ENCODE results near the gene POU2F3.

The POU2F3 gene

DNA sequence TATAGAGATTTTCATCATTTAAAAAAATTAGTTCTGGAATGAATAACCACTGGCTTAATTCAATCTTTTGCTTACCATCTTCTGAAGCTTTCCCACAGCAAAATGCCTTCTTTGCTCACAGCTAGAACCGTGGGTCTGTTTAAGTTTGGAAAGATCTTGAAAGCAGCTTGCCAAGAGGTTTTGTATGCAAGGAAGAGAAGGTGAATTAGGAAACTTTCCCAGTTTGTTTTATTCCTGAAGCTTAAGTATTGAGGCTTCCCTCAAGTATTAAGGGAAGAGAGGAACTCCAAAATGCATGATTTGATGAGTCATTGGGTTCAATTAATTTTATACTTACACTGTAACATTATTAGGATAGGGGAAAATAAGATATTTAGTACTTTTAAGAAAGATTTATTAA, 94.4 kb downstream of the POU2F3 start:
- H3K4me3 ChIP-seq (ENCODE audit: low read length) = no peak overlapping the region
- no peak for DNase-seq (ENCODE audit: low read depth)
- TF ChIP-seq, protein P1, sequence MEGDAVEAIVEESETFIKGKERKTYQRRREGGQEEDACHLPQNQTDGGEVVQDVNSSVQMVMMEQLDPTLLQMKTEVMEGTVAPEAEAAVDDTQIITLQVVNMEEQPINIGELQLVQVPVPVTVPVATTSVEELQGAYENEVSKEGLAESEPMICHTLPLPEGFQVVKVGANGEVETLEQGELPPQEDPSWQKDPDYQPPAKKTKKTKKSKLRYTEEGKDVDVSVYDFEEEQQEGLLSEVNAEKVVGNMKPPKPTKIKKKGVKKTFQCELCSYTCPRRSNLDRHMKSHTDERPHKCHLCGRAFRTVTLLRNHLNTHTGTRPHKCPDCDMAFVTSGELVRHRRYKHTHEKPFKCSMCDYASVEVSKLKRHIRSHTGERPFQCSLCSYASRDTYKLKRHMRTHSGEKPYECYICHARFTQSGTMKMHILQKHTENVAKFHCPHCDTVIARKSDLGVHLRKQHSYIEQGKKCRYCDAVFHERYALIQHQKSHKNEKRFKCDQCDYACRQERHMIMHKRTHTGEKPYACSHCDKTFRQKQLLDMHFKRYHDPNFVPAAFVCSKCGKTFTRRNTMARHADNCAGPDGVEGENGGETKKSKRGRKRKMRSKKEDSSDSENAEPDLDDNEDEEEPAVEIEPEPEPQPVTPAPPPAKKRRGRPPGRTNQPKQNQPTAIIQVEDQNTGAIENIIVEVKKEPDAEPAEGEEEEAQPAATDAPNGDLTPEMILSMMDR (IDR thresholded peaks at IDR 0.05; ENCODE audit: insufficient read depth, low read depth, low read length, missing control alignments) = no peak

DNA sequence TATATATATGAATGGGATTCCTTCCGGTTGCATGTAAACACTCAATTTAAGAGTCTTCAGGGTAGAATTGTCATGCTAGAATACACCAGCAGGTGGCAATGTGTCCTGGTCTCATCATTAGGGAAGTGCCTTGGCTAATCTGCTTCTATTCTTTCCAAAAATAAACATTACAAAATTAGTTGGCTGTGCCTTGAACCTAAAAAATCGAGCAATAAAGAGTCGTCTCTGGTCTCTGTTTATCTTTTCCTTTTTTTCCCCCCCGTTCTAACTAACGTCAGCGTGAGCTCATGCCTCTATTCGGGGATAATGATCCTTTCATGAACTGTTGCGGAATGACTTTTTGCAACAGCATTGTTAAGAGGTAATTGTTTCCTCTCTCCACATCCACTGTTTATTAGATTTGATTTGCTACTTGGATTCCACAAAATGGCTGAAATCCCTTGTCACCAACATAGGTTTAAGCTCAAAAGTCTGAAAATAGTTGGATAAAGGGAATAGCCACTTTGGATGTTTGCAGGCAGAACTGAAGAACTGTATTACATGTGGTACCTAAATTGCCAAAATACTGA, 95.0 kb downstream of the POU2F3 start:
- peak overlapping the region; percentile 69 for H3K4me3 ChIP-seq (ENCODE audit: low read length)
- peak; percentile 86 for DNase-seq (ENCODE audit: low read depth)
- TF ChIP-seq, protein P1 (IDR thresholded peaks at IDR 0.05; ENCODE audit: insufficient read depth, low read depth, low read length, missing control alignments) = peak; percentile 70

- peak; percentile 26 for DNase-seq (ENCODE audit: low read depth)
- H3K4me3 ChIP-seq (ENCODE audit: low read length) = peak overlapping the region; percentile 69
- TF ChIP-seq, protein P1 (IDR thresholded peaks at IDR 0.05; ENCODE audit: insufficient read depth, low read depth, low read length, missing control alignments) = no peak
Measured at GRCh38 chr11:120335556-120335907, 95.6 kb downstream of the POU2F3 start.

DNA sequence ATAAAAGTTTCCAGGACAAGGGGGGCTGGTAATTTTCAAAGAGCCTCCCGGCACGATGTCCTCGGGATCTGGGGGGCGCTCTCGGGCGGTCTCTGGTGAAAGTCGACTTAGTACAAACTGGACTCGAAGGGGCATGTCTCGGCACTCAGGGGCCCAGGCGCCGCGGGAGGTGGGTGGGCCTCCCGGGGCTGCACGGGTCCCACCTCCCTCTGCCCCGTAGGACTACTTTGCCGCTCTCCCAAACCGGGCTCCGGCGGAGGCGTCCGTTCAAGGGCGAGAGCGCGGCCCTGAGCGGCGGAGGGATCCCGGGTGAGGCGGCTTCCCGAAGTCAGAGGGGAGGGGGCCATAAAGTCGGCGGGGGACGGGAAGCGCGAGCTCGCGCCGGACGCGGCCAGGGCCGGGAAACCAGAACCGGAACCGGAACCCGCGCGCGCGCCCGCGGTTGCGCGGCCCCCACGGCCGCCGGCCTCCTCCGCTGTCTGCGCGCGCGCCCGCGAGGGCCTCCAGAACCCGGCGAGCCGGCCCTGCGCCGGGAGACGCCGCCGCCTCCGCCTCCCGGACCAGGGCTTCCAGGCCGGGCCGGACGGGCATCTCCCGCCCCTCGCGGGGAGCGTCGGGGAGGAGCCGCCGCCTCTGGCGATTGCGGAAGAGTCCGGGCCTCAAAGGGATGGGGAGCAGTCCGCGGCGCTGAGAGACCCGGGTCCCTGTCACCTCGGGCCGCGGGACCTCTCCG, 96.1 kb downstream of the POU2F3 start, which contains the start of gene ARHGEF12:
Gene ARHGEF12, plus strand, starts transcription at position 506 of the 733 bp plus-strand sequence. CDS start 831 bp downstream, outside the sequence.
- TF ChIP-seq, protein P1 (IDR thresholded peaks at IDR 0.05; ENCODE audit: insufficient read depth, low read depth, low read length, missing control alignments) = peak; percentile 27
- H3K4me3 ChIP-seq (ENCODE audit: low read length) = peak within 1 kb of the TSS; percentile 69
- peak; percentile 98 for DNase-seq (ENCODE audit: low read depth)

- no peak for DNase-seq (ENCODE audit: low read depth)
- TF ChIP-seq, protein P1 (IDR thresholded peaks at IDR 0.05; ENCODE audit: insufficient read depth, low read depth, low read length, missing control alignments) = no peak
- peak overlapping the region; percentile 69 for H3K4me3 ChIP-seq (ENCODE audit: low read length)
Measured at GRCh38 chr11:120336641-120337354, 96.9 kb downstream of the POU2F3 start.

DNA sequence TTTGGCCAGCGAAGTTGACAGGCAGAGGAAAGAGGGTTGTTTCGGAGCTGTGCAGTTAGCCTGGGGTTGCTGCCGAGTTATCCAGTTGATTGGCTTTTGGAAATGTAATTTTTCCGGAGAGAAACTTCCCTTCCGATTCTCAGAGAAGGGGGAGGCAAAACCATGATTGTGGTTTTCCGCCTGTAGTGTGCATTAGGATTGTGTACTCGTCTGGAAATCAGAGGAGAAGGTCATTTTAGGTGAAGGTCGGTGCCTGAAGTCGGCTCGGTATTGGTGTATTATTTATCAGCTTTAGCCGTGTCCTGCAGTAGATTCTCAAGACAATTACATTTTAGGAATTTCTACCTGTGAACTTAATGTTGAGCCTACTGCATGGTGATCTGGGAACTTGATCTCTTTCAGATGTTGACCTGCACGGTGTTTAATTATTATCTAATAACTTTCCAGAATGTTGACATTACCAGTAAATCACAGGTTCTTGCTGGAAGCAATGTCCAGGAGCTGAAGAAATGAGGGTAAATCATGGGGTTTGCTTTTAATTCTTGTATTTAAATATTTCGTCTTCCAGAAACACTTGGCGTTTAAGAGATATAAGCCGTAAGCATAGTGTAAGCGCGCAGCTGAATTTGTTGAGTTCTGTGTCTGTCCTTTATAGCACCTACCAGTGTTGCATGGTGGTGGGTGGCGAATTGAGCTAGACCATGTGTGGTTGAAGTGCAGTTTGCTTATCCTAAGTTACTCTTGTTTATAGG, 97.6 kb downstream of the POU2F3 start:
- TF ChIP-seq, protein P1 (IDR thresholded peaks at IDR 0.05; ENCODE audit: insufficient read depth, low read depth, low read length, missing control alignments) = no peak
- DNase-seq (ENCODE audit: low read depth) = no peak
- peak overlapping the region; percentile 69 for H3K4me3 ChIP-seq (ENCODE audit: low read length)

Data from epithelial cell of esophagus (primary cell).